Measurements from ENCODE around the gene CNTN1. TPM values are rescaled to one million over a fixed set of nuclear protein-coding genes. Genes with fewer than 3 reads are reported as not detected.

The CNTN1 gene
- total and polyA plus RNA-seq, 2 of the 4 experiments (the other 2 are of a cell fraction), result 0.10 to 0.18 TPM

GRCh38 chr12:40957417-40957816, 265.2 kb downstream of the CNTN1 start:
- CTCF ChIA-PET, result interaction anchor here (0.6 kb wide), 1 partner anchor 11 kb away, joined by 5 read pairs; no protein-coding TSS in a partner anchor

More at GRCh38 chr12:40957417-40957816, 265.2 kb downstream of the CNTN1 start:
- H3K23ac ChIP-seq (ENCODE audit: low read depth, low read length), result no peak overlapping the region
- dilution Hi-C loops (cut with HindIII; ENCODE audit: low sequenced_read_pairs, unreplicated experiment), result no loop called here
- no peak overlapping the region for H3K4me3 ChIP-seq (ENCODE audit: insufficient read depth, low read depth, low read length)
- TF ChIP-seq CTCF (conservative IDR thresholded peaks at IDR 0.05; ENCODE audit: low read depth, low read length), result no peak
- DNase-seq, result no peak
- no peak overlapping the region for H3K18ac ChIP-seq (ENCODE audit: low read depth, low read length)
- no peak overlapping the region for H3K14ac ChIP-seq (replicated peaks; ENCODE audit: low read depth, low read length)
- no peak overlapping the region for H4K91ac ChIP-seq (ENCODE audit: insufficient read depth, low read depth, low read length)
- no peak overlapping the region for H4K8ac ChIP-seq (ENCODE audit: low read depth in 2 of 2, low read length in 2 of 2)
- H3K9me3 ChIP-seq (ENCODE audit: control insufficient read depth, insufficient read depth, low read length), result no peaks in the 10 kb centered on the region
- H2BK20ac ChIP-seq (ENCODE audit: low read depth, low read length), result no peak overlapping the region
- no CpG with 5 or more reads among the region's 1 CpG for WGBS, 2 experiments (ENCODE audit: extremely low coverage in 2 of 2, insufficient read length in 1 of 2)
- no peak for ATAC-seq (ENCODE audit: low read depth)
- H3K4ac ChIP-seq (ENCODE audit: low read depth, low read length), result no peak overlapping the region
- no peak overlapping the region for H2BK120ac ChIP-seq (ENCODE audit: low read depth, low read length)
- no peaks in the 10 kb centered on the region for H4K20me1 ChIP-seq (ENCODE audit: insufficient read depth, low read length)
- H3K36me3 ChIP-seq (ENCODE audit: control insufficient read depth, insufficient read depth, low read length), result no peaks in the 10 kb centered on the region
- no peak overlapping the region for H2BK15ac ChIP-seq (ENCODE audit: low read depth, low read length)
- no peak overlapping the region for H3K9ac ChIP-seq (ENCODE audit: low read depth, low read length)
- in situ Hi-C loops (cut with MboI; ENCODE audit: low sequenced_read_pairs), result no loop called here
- no peaks in the 10 kb centered on the region for H3K27me3 ChIP-seq (ENCODE audit: control insufficient read depth, insufficient read depth, low read length)
- no peak overlapping the region for H2AFZ ChIP-seq (replicated peaks; ENCODE audit: low read length, poor library complexity)
- intact Hi-C loops (cut with micrococcal nuclease), result loop anchor here (10.0 kb wide), 2 partner anchors 97 to 247 kb away; no protein-coding TSS in a partner anchor
- no peaks in the 10 kb centered on the region for H3K79me1 ChIP-seq (ENCODE audit: low read depth in 1 of 2, low read length in 2 of 2)
- no peaks in the 10 kb centered on the region for H3K9me1 ChIP-seq (ENCODE audit: insufficient read depth, low read length)
- no peak overlapping the region for H3K56ac ChIP-seq (ENCODE audit: extremely low read depth, insufficient read depth, low read length)
- H3K27ac ChIP-seq (ENCODE audit: insufficient read depth, low read length), result no peak overlapping the region
- BruUV-seq (replicated peaks), result no TSS peak
- POLR2A ChIA-PET (ENCODE audit: unreplicated experiment), result no interaction called here
- H3K4me2 ChIP-seq (ENCODE audit: low read depth, low read length), result no peak overlapping the region
- H3K4me1 ChIP-seq (ENCODE audit: control insufficient read depth, insufficient read depth, low read length), result no peaks in the 10 kb centered on the region
- H2AK5ac ChIP-seq (ENCODE audit: low read depth, low read length), result no peak overlapping the region
- H4K5ac ChIP-seq (ENCODE audit: low read depth, low read length), result no peak overlapping the region
- H2AK9ac ChIP-seq (replicated peaks; ENCODE audit: low read depth, low read length, poor library complexity), result no peak overlapping the region
- no peak overlapping the region for H2BK5ac ChIP-seq (ENCODE audit: low read depth, low read length, poor library complexity, severe bottlenecking)

Data from IMR-90 (cell line).